ENCODE results near the gene ANXA11.

The ANXA11 gene

DNA sequence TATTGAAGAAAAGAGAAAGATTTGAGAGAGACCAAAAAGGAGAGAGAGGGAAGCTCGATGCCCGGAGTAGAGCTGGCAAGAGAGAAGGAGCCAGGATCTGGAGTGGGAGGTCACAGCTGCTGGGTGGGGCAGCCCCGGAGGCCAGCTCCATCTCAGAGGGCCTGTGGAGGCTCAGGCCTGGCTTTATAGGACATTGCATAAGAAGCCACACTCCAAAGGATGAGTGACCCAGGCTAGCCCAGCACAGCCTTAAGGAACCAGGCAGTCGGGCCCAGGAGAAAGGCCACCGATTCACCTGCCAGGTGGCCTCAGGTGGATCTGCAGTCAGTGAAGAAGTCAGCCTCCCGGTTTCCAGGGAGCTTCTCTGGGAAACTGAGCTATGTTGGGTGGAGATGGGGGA lies 72.1 kb downstream of the ANXA11 start:
- peaks cover 0 to 5% of the 10 kb centered on the region in 2 experiments for H3K4me1 ChIP-seq (ENCODE audit: control insufficient read depth in 1 of 2, insufficient read depth in 1 of 2, low read depth in 1 of 2, low read length in 1 of 2)
- H3K9me3 ChIP-seq: no peaks in the 10 kb centered on the region
- H3K27ac ChIP-seq: no peak overlapping the region
- peaks cover 58% of the 10 kb centered on the region for H3K27me3 ChIP-seq
- H3K4me3 ChIP-seq (ENCODE audit: low read depth in 1 of 2, low read length in 1 of 2): no peak overlapping the region
- TF ChIP-seq CTCF (IDR thresholded peaks at IDR 0.05): no peak
- H3K36me3 ChIP-seq: no peaks in the 10 kb centered on the region

- H3K27ac ChIP-seq: no peak within 1 kb of the TSS
- H3K4me3 ChIP-seq (ENCODE audit: low read depth in 1 of 2, low read length in 1 of 2): no peak within 1 kb of the TSS
- TF ChIP-seq CTCF (IDR thresholded peaks at IDR 0.05): no peak
Observed at GRCh38 chr10:80132299-80133139, 72.8 kb downstream of the ANXA11 start, which contains the start of gene PLAC9. TSS of gene PLAC9 (plus strand) at chr10:80132730. CDS start at chr10:80132763, 33 bp downstream.

GRCh38 chr10:80131499-80131901 lies 73.8 kb downstream of the ANXA11 start:
- no peak overlapping the region for H3K4me3 ChIP-seq (ENCODE audit: low read depth in 1 of 2, low read length in 1 of 2)
- peaks cover 0 to 5% of the 10 kb centered on the region in 2 experiments for H3K4me1 ChIP-seq (ENCODE audit: control insufficient read depth in 1 of 2, insufficient read depth in 1 of 2, low read depth in 1 of 2, low read length in 1 of 2)
- H3K27ac ChIP-seq: no peak overlapping the region
- no peaks in the 10 kb centered on the region for H3K9me3 ChIP-seq
- peaks cover 58% of the 10 kb centered on the region for H3K27me3 ChIP-seq
- H3K36me3 ChIP-seq: no peaks in the 10 kb centered on the region
- TF ChIP-seq CTCF (IDR thresholded peaks at IDR 0.05): no peak

More at GRCh38 chr10:80132299-80133139, 72.8 kb downstream of the ANXA11 start, which contains the start of gene PLAC9:
- Histone ChIP-seq H3K36me3 (no peaks in the 10 kb centered on the region), H3K27me3 (peaks cover 58% of the 10 kb centered on the region), H3K4me1 (ENCODE audit: control insufficient read depth in 1 of 2, insufficient read depth in 1 of 2, low read depth in 1 of 2, low read length in 1 of 2) (peaks cover 0 to 5% of the 10 kb centered on the region in 2 experiments), H3K9me3 (no peaks in the 10 kb centered on the region)

DNA sequence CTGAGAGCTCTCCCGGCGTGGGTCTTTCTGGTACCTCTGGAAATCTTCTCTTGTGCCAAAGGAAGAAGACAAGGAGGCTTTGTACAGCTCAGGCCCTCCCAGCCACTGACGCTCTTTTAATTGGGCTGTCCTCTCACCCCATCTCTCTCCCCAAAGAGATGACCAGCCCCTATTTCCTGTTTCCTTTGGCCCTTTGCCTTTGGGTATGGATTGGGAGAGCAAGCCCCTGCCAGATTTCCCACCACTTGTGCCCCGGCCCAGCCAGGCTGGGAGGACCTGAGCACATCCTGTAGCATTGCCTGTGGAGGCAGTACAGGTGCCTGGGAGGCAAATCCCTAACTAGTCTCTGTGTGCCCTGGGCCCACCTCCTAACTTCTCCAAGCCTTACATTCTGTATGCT lies 78.5 kb downstream of the ANXA11 start:
- no peaks in the 10 kb centered on the region for H3K9me3 ChIP-seq
- H3K27ac ChIP-seq: no peak overlapping the region
- H3K36me3 ChIP-seq: no peaks in the 10 kb centered on the region
- H3K27me3 ChIP-seq: peaks cover 20% of the 10 kb centered on the region
- TF ChIP-seq CTCF (IDR thresholded peaks at IDR 0.05): no peak
- H3K4me1 ChIP-seq (ENCODE audit: control insufficient read depth in 1 of 2, insufficient read depth in 1 of 2, low read depth in 1 of 2, low read length in 1 of 2): no peaks in the 10 kb centered on the region
- no peak overlapping the region for H3K4me3 ChIP-seq (ENCODE audit: low read depth in 1 of 2, low read length in 1 of 2)

DNA sequence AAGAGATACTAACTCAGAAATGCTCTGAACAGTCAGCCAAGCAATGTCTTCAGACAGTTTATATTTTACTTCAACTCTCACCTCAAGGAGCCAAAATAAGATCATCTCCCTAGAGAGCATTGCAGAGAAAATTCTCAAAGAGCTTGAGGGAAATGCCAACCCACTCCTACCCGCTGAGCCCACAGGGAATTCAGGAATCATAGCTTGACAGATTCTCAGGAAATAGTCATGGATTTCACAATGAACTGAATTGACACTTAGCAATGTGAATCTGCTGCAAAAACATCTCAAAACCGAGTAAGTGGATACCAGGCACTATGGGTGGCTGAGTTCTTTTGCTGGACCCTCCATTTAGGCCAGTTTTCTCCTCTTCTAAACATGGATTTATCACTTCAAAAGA lies 82.6 kb downstream of the ANXA11 start:
- Histone ChIP-seq H3K27ac (no peak overlapping the region), H3K9me3 (no peaks in the 10 kb centered on the region), H3K36me3 (no peaks in the 10 kb centered on the region), H3K4me3 (ENCODE audit: low read depth in 1 of 2, low read length in 1 of 2) (no peak overlapping the region), H3K4me1 (ENCODE audit: control insufficient read depth in 1 of 2, insufficient read depth in 1 of 2, low read depth in 1 of 2, low read length in 1 of 2) (no peaks in the 10 kb centered on the region), H3K27me3 (no peaks in the 10 kb centered on the region)
- no peak for TF ChIP-seq CTCF (IDR thresholded peaks at IDR 0.05)
